ENCODE data around the gene SLC2A11. TPM values are rescaled to one million over a fixed set of nuclear protein-coding genes. Genes with fewer than 3 reads are reported as not detected.

Gene SLC2A11
- polyA plus RNA-seq, 3 donors, result 1.3 to 3.3 (median 2.5) TPM

GRCh38 chr22:23892706-23893105 lies 35.0 kb downstream of the SLC2A11 start:
- peak overlapping the region in 1 of 7 donors; percentile 68 for H3K27ac Mint-ChIP-seq
- no peak overlapping the region for H3K4me2 ChIP-seq (replicated peaks; ENCODE audit: extremely low read depth, low read length, poor library complexity, severe bottlenecking)
- DNase-seq, result no peak
- H3K9ac ChIP-seq (ENCODE audit: insufficient read depth, low read length, poor library complexity, severe bottlenecking), result no peak overlapping the region
- peaks cover 0 to 4% (median 0%) of the 10 kb centered on the region in 7 donors for H3K9me3 Mint-ChIP-seq
- H3K79me2 ChIP-seq (ENCODE audit: insufficient read depth, low read length), result peaks cover 8% of the 10 kb centered on the region
- peak overlapping the region in 1 of 2 donors; percentile 21 for H3K4me3 Mint-ChIP-seq
- intact Hi-C loops (cut with micrococcal nuclease), result no loop called here
- H3K27me3 Mint-ChIP-seq (ENCODE audit: low read depth in 3 of 3), result peaks cover 3 to 11% (median 5%) of the 10 kb centered on the region in 3 donors
- H3K36me3 ChIP-seq (replicated peaks in 1 of 2; ENCODE audit: control insufficient read depth in 1 of 2, insufficient read depth in 2 of 2, low read length in 2 of 2), result peaks cover 0 to 9% of the 10 kb centered on the region in 2 donors
- H3K27me3 ChIP-seq (ENCODE audit: control insufficient read depth in 2 of 2, insufficient read depth in 2 of 2, low read length in 2 of 2), result no peaks in the 10 kb centered on the region
- H3K36me3 Mint-ChIP-seq, result peaks cover 9 to 21% of the 10 kb centered on the region in 2 donors
- H3K27ac ChIP-seq (ENCODE audit: low read depth in 1 of 2, low read length in 2 of 2), result no peak overlapping the region
- no peak overlapping the region for H2AFZ ChIP-seq (ENCODE audit: insufficient read depth, low read depth, low read length, poor library complexity, severe bottlenecking)
- peaks cover 17 to 23% of the 10 kb centered on the region in 2 donors for H3K4me1 ChIP-seq (ENCODE audit: control insufficient read depth in 1 of 2, insufficient read depth in 2 of 2, low read length in 2 of 2)
- H4K20me1 ChIP-seq (ENCODE audit: insufficient read depth, low read length), result peaks cover 22% of the 10 kb centered on the region
- peaks cover 25% of the 10 kb centered on the region for H3K4me1 Mint-ChIP-seq
- no peaks in the 10 kb centered on the region for H3K9me3 ChIP-seq (replicated peaks in 1 of 2; ENCODE audit: control insufficient read depth in 1 of 2, insufficient read depth in 1 of 2, low read length in 2 of 2)
- no peak overlapping the region for H3K4me3 ChIP-seq (replicated peaks in 1 of 3; ENCODE audit: low read depth in 2 of 3, low read length in 3 of 3)
- no peak for TF ChIP-seq CTCF (IDR thresholded peaks at IDR 0.05)
- WGBS (ENCODE audit: insufficient coverage), result 100% methylated on average over 3 of the region's 4 CpGs

- no peak for DNase-seq
- 68% methylated on average over 4 of the region's 11 CpGs for WGBS (ENCODE audit: insufficient coverage)
- peak overlapping the region; percentile 95 for H3K4me2 ChIP-seq (replicated peaks; ENCODE audit: extremely low read depth, low read length, poor library complexity, severe bottlenecking)
- Mint-ChIP-seq H3K36me3 (peaks cover 9 to 21% of the 10 kb centered on the region in 2 donors), H3K27me3 (ENCODE audit: low read depth in 3 of 3) (peaks cover 3 to 11% (median 5%) of the 10 kb centered on the region in 3 donors), H3K4me3 (peak overlapping the region; percentile 89 to 92), H3K9me3 (peaks cover 0 to 4% (median 0%) of the 10 kb centered on the region in 7 donors), H3K27ac (peak overlapping the region; percentile 89 to 97 (median 95)), H3K4me1 (peaks cover 30% of the 10 kb centered on the region)
- H3K27ac ChIP-seq (ENCODE audit: low read depth in 1 of 2, low read length in 2 of 2), result peak overlapping the region; percentile 89 to 92
- H2AFZ ChIP-seq (ENCODE audit: insufficient read depth, low read depth, low read length, poor library complexity, severe bottlenecking), result peak overlapping the region; percentile 98
- H3K9me3 ChIP-seq (replicated peaks in 1 of 2; ENCODE audit: control insufficient read depth in 1 of 2, insufficient read depth in 1 of 2, low read length in 2 of 2), result no peaks in the 10 kb centered on the region
- H3K4me3 ChIP-seq (replicated peaks in 1 of 3; ENCODE audit: low read depth in 2 of 3, low read length in 3 of 3), result peak overlapping the region; percentile 57 to 87 (median 84)
- H3K9ac ChIP-seq (ENCODE audit: insufficient read depth, low read length, poor library complexity, severe bottlenecking), result peak overlapping the region; percentile 80
- TF ChIP-seq CTCF (IDR thresholded peaks at IDR 0.05), result no peak
- H3K79me2 ChIP-seq (ENCODE audit: insufficient read depth, low read length), result peaks cover 8% of the 10 kb centered on the region
- H3K4me1 ChIP-seq (ENCODE audit: control insufficient read depth in 1 of 2, insufficient read depth in 2 of 2, low read length in 2 of 2), result peaks cover 22 to 28% of the 10 kb centered on the region in 2 donors
- peaks cover 28% of the 10 kb centered on the region for H4K20me1 ChIP-seq (ENCODE audit: insufficient read depth, low read length)
- peaks cover 0 to 9% of the 10 kb centered on the region in 2 donors for H3K36me3 ChIP-seq (replicated peaks in 1 of 2; ENCODE audit: control insufficient read depth in 1 of 2, insufficient read depth in 2 of 2, low read length in 2 of 2)
- H3K27me3 ChIP-seq (ENCODE audit: control insufficient read depth in 2 of 2, insufficient read depth in 2 of 2, low read length in 2 of 2), result no peaks in the 10 kb centered on the region
- intact Hi-C loops (cut with micrococcal nuclease), result no loop called here
These were observed 35.7 kb downstream of the SLC2A11 start for GRCh38 chr22:23893121-23893944.

Data from CD14-positive monocyte (primary cell).